Activated CD4-positive, CD25-positive, alpha-beta regulatory T cell treated with anti-CD3 and anti-CD28 coated beads, Interleukin-2, amount 50 U/mL, for 24 hours (primary cell): ENCODE data around the gene DENND4C.

Source experiments
- ATAC-seq, 2 donors: fragments of 150-1000 bp; cut with Tn5 transposase; one replicate each; pipeline ENCODE4 v1.10.0; 2021; ENCODE audit warnings: mild to moderate bottlenecking in 1 of 2, moderate library complexity in 1 of 2

The DENND4C gene

GRCh38 chr9:19270421-19270949, 40.0 kb downstream of the DENND4C start:
- ATAC-seq = no peak

GRCh38 chr9:19271081-19271480, 40.6 kb downstream of the DENND4C start:
- no peak for ATAC-seq

GRCh38 chr9:19281801-19282200, 51.3 kb downstream of the DENND4C start:
- no peak for ATAC-seq

- ATAC-seq = no peak
Measured at GRCh38 chr9:19283072-19283710, 52.7 kb downstream of the DENND4C start.

- ATAC-seq = no peak
Measured at GRCh38 chr9:19284729-19285128, 54.2 kb downstream of the DENND4C start.

- ATAC-seq = no peak
Measured at GRCh38 chr9:19286634-19287188, 56.2 kb downstream of the DENND4C start.

GRCh38 chr9:19288081-19288480, 57.6 kb downstream of the DENND4C start:
- ATAC-seq = no peak

GRCh38 chr9:19290103-19290502, 59.6 kb downstream of the DENND4C start:
- no peak for ATAC-seq

- no peak for ATAC-seq
Measured at GRCh38 chr9:19294219-19294618, 63.7 kb downstream of the DENND4C start.

GRCh38 chr9:19298436-19299000, 68.0 kb downstream of the DENND4C start:
- no peak for ATAC-seq

- ATAC-seq = no peak
Measured at GRCh38 chr9:19303216-19303615, 72.7 kb downstream of the DENND4C start.

GRCh38 chr9:19306568-19306967, 76.1 kb downstream of the DENND4C start:
- ATAC-seq = no peak

- no peak for ATAC-seq
Measured at GRCh38 chr9:19310246-19310645, 79.8 kb downstream of the DENND4C start.

GRCh38 chr9:19313573-19313972, 83.1 kb downstream of the DENND4C start:
- ATAC-seq = no peak

- ATAC-seq = no peak
Measured at GRCh38 chr9:19320495-19320894, 90.0 kb downstream of the DENND4C start.

GRCh38 chr9:19331877-19332276, 101.4 kb downstream of the DENND4C start:
- ATAC-seq = no peak

- no peak for ATAC-seq
Measured at GRCh38 chr9:19336166-19336565, 105.7 kb downstream of the DENND4C start.

- ATAC-seq = no peak
Measured at GRCh38 chr9:19342947-19343346, 112.5 kb downstream of the DENND4C start.

- ATAC-seq = no peak
Measured at GRCh38 chr9:19358701-19359100, 128.2 kb downstream of the DENND4C start.

GRCh38 chr9:19369107-19369506, 138.6 kb downstream of the DENND4C start:
- ATAC-seq = no peak

- ATAC-seq = no peak
Measured at GRCh38 chr9:19371942-19372341, 141.4 kb downstream of the DENND4C start.

- no peak for ATAC-seq
Measured at GRCh38 chr9:19372567-19372966, 142.1 kb downstream of the DENND4C start.

GRCh38 chr9:19373527-19373926, 143.0 kb downstream of the DENND4C start:
- no peak for ATAC-seq

GRCh38 chr9:19375538-19375937, 145.0 kb downstream of the DENND4C start:
- no peak for ATAC-seq
